HEK293 (cell line): ENCODE data around the gene PLEKHG4B.

Experiments used
- CTCF ChIA-PET: fragments of 350-600 bp; formaldehyde crosslinking; extraction: SDS; loops from one replicate; lab custom pipeline; 2021; ENCODE audit warnings: antibody characterized with exemption; lab: Yijun Ruan, JAX
- POLR2A ChIA-PET: fragments of 300-600 bp; formaldehyde crosslinking; extraction: SDS; loops from one replicate; lab custom pipeline; 2020; ENCODE audit warnings: antibody characterized with exemption, inconsistent platforms; lab: Yijun Ruan, JAX
- H3K27ac ChIP-seq: fragments of 200-500 bp; sonication (Bioruptor generic); 2 replicates; pipeline ENCODE4 v1.5.1; 2014; ENCODE audit warnings: low read depth, low read length, control low read depth, inconsistent platforms; ENCODE audit errors: extremely low read depth
- H3K36me3 ChIP-seq, 2 experiments: fragments of 200-500 bp in 1 of 2; sonication (Bioruptor generic) in 1 of 2; 1 replicate in 1 of 2; 2 replicates in 1 of 2; pipeline ENCODE4 v1.5.1; 2014 to 2017; ENCODE audit warnings: inconsistent platforms in 2 of 2, low read length in 2 of 2; ENCODE audit not compliant: control insufficient read depth in 2 of 2, insufficient read depth in 1 of 2
- H3K4me1 ChIP-seq: fragments of 200-500 bp; sonication (Bioruptor generic); 2 replicates; pipeline ENCODE4 v1.5.1; 2014; ENCODE audit warnings: mild to moderate bottlenecking, low read length, inconsistent platforms; ENCODE audit not compliant: control insufficient read depth, insufficient read depth
- H3K4me3 ChIP-seq: 2 replicates; pipeline ENCODE4 v1.5.1; 2011; ENCODE audit warnings: low read depth, mild to moderate bottlenecking, control low read depth, low read length, moderate library complexity
- H3K9me3 ChIP-seq: fragments of 200-500 bp; sonication (Bioruptor generic); 2 replicates; pipeline ENCODE4 v1.5.1; 2014; ENCODE audit warnings: low read depth, low read length, inconsistent platforms; ENCODE audit not compliant: control insufficient read depth, insufficient read depth
- EGR2 ChIP-seq: fragments of 450-650 bp; formaldehyde crosslinking; IDR thresholded peaks from 2 replicates; pipeline ENCODE4 v1.5.1; 2016; ENCODE audit warnings: low read depth, missing biosample characterization, missing genetic modification characterization
- TRIM28 ChIP-seq: IDR thresholded peaks from 2 replicates; pipeline ENCODE4 v1.6.1; 2011; ENCODE audit warnings: low read length, control low read depth, borderline replicate concordance
- ZBTB1 ChIP-seq: fragments of 450-650 bp; formaldehyde crosslinking; IDR thresholded peaks from 2 replicates; pipeline ENCODE4 v1.5.1; 2016; ENCODE audit warnings: missing biosample characterization, missing genetic modification characterization
- ZBTB26 ChIP-seq: fragments of 450-650 bp; formaldehyde crosslinking; optimal IDR thresholded peaks from 2 replicates; pipeline ENCODE3; 2016; ENCODE audit warnings: missing biosample characterization, mild to moderate bottlenecking, missing genetic modification characterization
- ZBTB7A ChIP-seq: fragments of 450-650 bp; formaldehyde crosslinking; IDR thresholded peaks from 2 replicates; pipeline ENCODE4 v1.5.1; 2016; ENCODE audit warnings: low read depth, missing biosample characterization, missing genetic modification characterization
- ZFHX2 ChIP-seq: fragments of 450-650 bp; formaldehyde crosslinking; conservative IDR thresholded peaks from 2 replicates; pipeline ENCODE4 v1.5.1; 2016; ENCODE audit warnings: missing biosample characterization, missing genetic modification characterization
- ZFP41 ChIP-seq: fragments of 450-650 bp; formaldehyde crosslinking; IDR thresholded peaks from 2 replicates; pipeline ENCODE4 v1.5.1; 2016; ENCODE audit warnings: missing biosample characterization, missing genetic modification characterization, borderline replicate concordance
- ZIC2 ChIP-seq: fragments of 450-650 bp; formaldehyde crosslinking; IDR thresholded peaks from 2 replicates; pipeline ENCODE4 v1.5.1; 2016; ENCODE audit warnings: missing biosample characterization, missing genetic modification characterization
- ZNF146 ChIP-seq: fragments of 450-650 bp; formaldehyde crosslinking; IDR thresholded peaks from 2 replicates; pipeline ENCODE4 v1.5.1; 2016; ENCODE audit warnings: missing biosample characterization, missing genetic modification characterization
- ZNF157 ChIP-seq: fragments of 450-650 bp; formaldehyde crosslinking; IDR thresholded peaks from 2 replicates; pipeline ENCODE4 v1.5.1; 2016; ENCODE audit warnings: missing biosample characterization, missing genetic modification characterization
- ZNF174 ChIP-seq: fragments of 450-650 bp; formaldehyde crosslinking; IDR thresholded peaks from 2 replicates; pipeline ENCODE4 v1.5.0; 2017; ENCODE audit warnings: missing biosample characterization, mild to moderate bottlenecking, missing genetic modification characterization
- ZNF239 ChIP-seq: fragments of 450-650 bp; formaldehyde crosslinking; IDR thresholded peaks from 2 replicates; pipeline ENCODE4 v1.5.1; 2016; ENCODE audit warnings: missing biosample characterization, missing genetic modification characterization
- ZNF514 ChIP-seq: fragments of 450-650 bp; formaldehyde crosslinking; IDR thresholded peaks from 2 replicates; pipeline ENCODE4 v1.5.1; 2016; ENCODE audit warnings: missing biosample characterization, missing genetic modification characterization
- ZNF530 ChIP-seq: fragments of 450-650 bp; formaldehyde crosslinking; IDR thresholded peaks from 2 replicates; pipeline ENCODE4 v1.5.1; 2016; ENCODE audit warnings: low read depth, missing biosample characterization, missing genetic modification characterization
- ZNF555 ChIP-seq: fragments of 450-650 bp; formaldehyde crosslinking; conservative IDR thresholded peaks from 2 replicates; pipeline ENCODE4 v1.5.1; 2017; ENCODE audit warnings: missing biosample characterization, mild to moderate bottlenecking, missing genetic modification characterization, inconsistent platforms
- ZNF701 ChIP-seq: fragments of 450-650 bp; formaldehyde crosslinking; IDR thresholded peaks from 2 replicates; pipeline ENCODE4 v1.5.1; 2016; ENCODE audit warnings: missing biosample characterization, missing genetic modification characterization
- ZNF843 ChIP-seq: fragments of 450-650 bp; formaldehyde crosslinking; IDR thresholded peaks from 2 replicates; pipeline ENCODE4 v1.5.1; 2016; ENCODE audit warnings: missing biosample characterization, missing genetic modification characterization
- ZSCAN4 ChIP-seq: fragments of 450-650 bp; formaldehyde crosslinking; IDR thresholded peaks from 2 replicates; pipeline ENCODE4 v1.5.1; 2017; ENCODE audit warnings: missing biosample characterization, missing genetic modification characterization

The PLEKHG4B gene

GRCh38 chr5:107526-107925 lies 15.6 kb downstream of the PLEKHG4B start:
- H3K4me1 ChIP-seq: no peaks in the 10 kb centered on the region
- no peak for TF ChIP-seq ZNF514 (tag by site-specific recombination)
- no peak for TF ChIP-seq ZBTB7A
- no peak for TF ChIP-seq ZNF146 (tag by site-specific recombination)
- TF ChIP-seq ZNF239: no peak
- no peak for TF ChIP-seq TRIM28
- TF ChIP-seq ZNF843 (tag by site-specific recombination): no peak
- TF ChIP-seq ZFP41 (tag by site-specific recombination): no peak
- TF ChIP-seq ZNF555 (tag by site-specific recombination): no peak
- no peak for TF ChIP-seq ZNF701
- no peak for TF ChIP-seq ZBTB1
- TF ChIP-seq ZIC2 (tag by site-specific recombination): no peak
- TF ChIP-seq ZNF174 (tag by site-specific recombination): no peak
- H3K27ac ChIP-seq: no peak overlapping the region
- no peak overlapping the region for H3K4me3 ChIP-seq
- CTCF ChIA-PET: interaction anchor here (0.5 kb wide), 1 partner anchor 101 kb away, joined by 3 read pairs; no protein-coding TSS in a partner anchor
- no peaks in the 10 kb centered on the region for H3K9me3 ChIP-seq
- H3K36me3 ChIP-seq: peaks cover 0 to 3% of the 10 kb centered on the region in 2 experiments; a peak in 1 of 3 replicates
- POLR2A ChIA-PET: interaction anchor here (0.9 kb wide), 1 partner anchor 22 kb away, joined by 3 read pairs; no protein-coding TSS in a partner anchor

- peaks cover 4 to 8% of the 10 kb centered on the region in 2 experiments for H3K36me3 ChIP-seq
- TF ChIP-seq EGR2 (tag by site-specific recombination) (0 out of 2 replicates have a peak, but pooled peaks have one; percentile 9), ZNF530 (no peak), ZNF157 (tag by site-specific recombination) (no peak), ZSCAN4 (tag by site-specific recombination) (0 out of 2 replicates have a peak, but pooled peaks have one; percentile 0)
- TF ChIP-seq, all 188 proteins: peak for 2
- H3K4me1 ChIP-seq: no peaks in the 10 kb centered on the region
- CTCF ChIA-PET: no interaction called here
- POLR2A ChIA-PET: no interaction called here
- H3K27ac ChIP-seq: no peak overlapping the region
- H3K4me3 ChIP-seq: no peak overlapping the region
- H3K9me3 ChIP-seq: no peaks in the 10 kb centered on the region
Measured at GRCh38 chr5:109826-110225, 17.9 kb downstream of the PLEKHG4B start.

GRCh38 chr5:110270-110888 lies 18.4 kb downstream of the PLEKHG4B start:
- CTCF ChIA-PET: interaction anchor here (0.6 kb wide), 1 partner anchor 410 kb away, joined by 3 read pairs; no protein-coding TSS in a partner anchor
- TF ChIP-seq ZBTB26: peak; percentile 35
- no peak for TF ChIP-seq ZNF843 (tag by site-specific recombination)
- TF ChIP-seq ZFHX2 (tag by site-specific recombination): peak; percentile 22
- 0 out of 2 replicates have a peak, but pooled peaks have one; percentile 16 for TF ChIP-seq ZSCAN4 (tag by site-specific recombination)
- TF ChIP-seq EGR2 (tag by site-specific recombination): peak; percentile 30; the same call in 1 of the 2 replicates
- H3K4me3 ChIP-seq: no peak overlapping the region
- peaks cover 7 to 8% of the 10 kb centered on the region in 2 experiments for H3K36me3 ChIP-seq
- no peak overlapping the region for H3K27ac ChIP-seq
- POLR2A ChIA-PET: no interaction called here
- no peaks in the 10 kb centered on the region for H3K4me1 ChIP-seq
- H3K9me3 ChIP-seq: no peaks in the 10 kb centered on the region
